ENCODE data around the gene COL18A1.

The COL18A1 gene

GRCh38 chr21:45412491-45412890, 7.5 kb downstream of the COL18A1 start:
- H3K27me3 ChIP-seq (replicated peaks; ENCODE audit: control insufficient read depth, insufficient read depth, low read length) = no peaks in the 10 kb centered on the region
- no peaks in the 10 kb centered on the region for H3K36me3 ChIP-seq (ENCODE audit: control insufficient read depth, insufficient read depth, low read length, severe bottlenecking)
- H3K4me3 ChIP-seq (ENCODE audit: low read length) = no peak overlapping the region
- H3K9me3 ChIP-seq (ENCODE audit: control insufficient read depth, low read length) = no peaks in the 10 kb centered on the region
- H3K4me1 ChIP-seq (ENCODE audit: control insufficient read depth, insufficient read depth, low read length) = peaks cover 3% of the 10 kb centered on the region
- no peak overlapping the region for H3K9ac ChIP-seq (ENCODE audit: low read length)
- DNase-seq (ENCODE audit: low read depth) = no peak

DNA sequence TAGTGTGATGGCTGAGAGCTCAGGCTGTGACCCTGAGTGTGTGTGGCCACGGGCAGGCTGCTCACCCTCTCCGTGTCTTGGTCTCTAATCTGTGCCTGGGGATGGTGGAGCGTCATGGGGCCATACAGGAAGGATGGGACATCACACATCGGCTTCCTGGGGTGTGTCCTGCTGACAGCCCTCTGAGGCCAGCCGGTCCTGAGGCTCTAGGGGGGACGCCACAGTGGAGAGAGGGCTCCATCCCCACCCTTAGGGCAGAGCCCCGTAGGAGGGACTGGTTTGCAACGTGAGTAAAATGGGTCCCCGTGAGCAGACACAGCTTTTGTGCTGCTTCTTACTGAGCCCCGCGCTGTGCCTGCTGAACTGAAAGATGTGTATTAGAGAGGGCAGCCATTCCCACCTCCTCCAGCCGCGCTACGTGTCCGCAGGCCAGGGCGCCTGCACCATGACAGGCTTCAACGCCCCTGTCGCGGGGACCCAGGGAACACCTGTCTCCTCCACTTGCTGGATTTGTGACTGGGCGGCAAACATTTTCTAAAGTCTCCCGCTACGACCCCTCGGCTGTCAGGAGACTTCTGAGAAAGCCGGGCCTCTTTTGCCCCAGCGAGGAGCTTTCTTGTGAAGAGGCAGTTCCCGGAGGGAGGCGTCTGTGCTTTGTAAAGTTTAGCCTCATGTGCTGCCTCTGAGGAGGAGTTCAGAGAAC, 8.1 kb downstream of the COL18A1 start:
- no peaks in the 10 kb centered on the region for H3K9me3 ChIP-seq (ENCODE audit: control insufficient read depth, low read length)
- no peaks in the 10 kb centered on the region for H3K4me1 ChIP-seq (ENCODE audit: control insufficient read depth, insufficient read depth, low read length)
- DNase-seq (ENCODE audit: low read depth) = no peak
- H3K4me3 ChIP-seq (ENCODE audit: low read length) = no peak overlapping the region
- no peak overlapping the region for H3K9ac ChIP-seq (ENCODE audit: low read length)
- H3K36me3 ChIP-seq (ENCODE audit: control insufficient read depth, insufficient read depth, low read length, severe bottlenecking) = no peaks in the 10 kb centered on the region
- no peaks in the 10 kb centered on the region for H3K27me3 ChIP-seq (replicated peaks; ENCODE audit: control insufficient read depth, insufficient read depth, low read length)

- Histone ChIP-seq H3K27me3 (replicated peaks; ENCODE audit: control insufficient read depth, insufficient read depth, low read length) (no peaks in the 10 kb centered on the region), H3K4me1 (ENCODE audit: control insufficient read depth, insufficient read depth, low read length) (no peaks in the 10 kb centered on the region), H3K4me3 (ENCODE audit: low read length) (no peak overlapping the region), H3K9ac (ENCODE audit: low read length) (no peak overlapping the region), H3K36me3 (ENCODE audit: control insufficient read depth, insufficient read depth, low read length, severe bottlenecking) (no peaks in the 10 kb centered on the region), H3K9me3 (ENCODE audit: control insufficient read depth, low read length) (no peaks in the 10 kb centered on the region)
- no peak for DNase-seq (ENCODE audit: low read depth)
These were observed 9.0 kb downstream of the COL18A1 start for GRCh38 chr21:45413922-45414321.

GRCh38 chr21:45414396-45415187, 9.6 kb downstream of the COL18A1 start:
- Histone ChIP-seq H3K9ac (ENCODE audit: low read length) (no peak overlapping the region), H3K4me3 (ENCODE audit: low read length) (no peak overlapping the region), H3K4me1 (ENCODE audit: control insufficient read depth, insufficient read depth, low read length) (no peaks in the 10 kb centered on the region), H3K9me3 (ENCODE audit: control insufficient read depth, low read length) (no peaks in the 10 kb centered on the region), H3K27me3 (replicated peaks; ENCODE audit: control insufficient read depth, insufficient read depth, low read length) (no peaks in the 10 kb centered on the region), H3K36me3 (ENCODE audit: control insufficient read depth, insufficient read depth, low read length, severe bottlenecking) (no peaks in the 10 kb centered on the region)
- DNase-seq (ENCODE audit: low read depth) = no peak

DNA sequence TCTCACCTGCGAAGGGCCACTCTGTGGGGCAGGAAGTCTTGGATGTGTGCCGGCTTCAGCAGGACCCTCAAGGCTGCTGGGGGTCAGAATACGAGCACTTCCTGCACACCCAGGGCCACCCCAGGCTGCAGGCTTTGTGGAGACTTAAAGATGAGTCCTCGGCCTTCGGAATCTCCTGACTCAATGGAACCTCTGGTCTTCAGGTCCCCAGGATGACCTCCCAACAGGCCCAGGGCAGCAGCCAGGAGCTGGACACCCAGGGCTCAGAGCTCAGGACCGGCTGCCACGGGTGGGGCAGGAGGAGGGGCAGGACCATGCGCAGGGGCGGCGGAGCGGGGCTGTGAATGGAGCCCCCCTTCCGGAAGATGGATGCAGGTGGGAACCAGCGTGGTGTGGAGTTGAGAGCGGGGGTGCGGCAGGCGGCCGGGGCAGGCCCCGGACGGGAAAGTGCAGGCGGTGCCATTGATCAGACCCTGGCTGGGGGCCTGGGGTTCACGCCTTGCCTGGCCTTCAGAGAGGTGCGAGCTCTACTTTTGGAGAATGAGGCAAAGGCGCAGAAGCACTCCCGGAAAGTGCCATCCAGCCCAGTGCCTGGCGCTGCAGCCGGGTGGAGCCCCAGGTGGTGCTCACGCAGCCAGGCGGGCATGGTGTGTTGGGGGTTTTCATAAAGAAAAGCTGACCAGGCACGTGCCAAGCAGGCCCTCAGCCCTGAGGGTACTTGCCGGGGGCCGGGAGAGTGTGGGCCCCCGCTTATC, 10.4 kb downstream of the COL18A1 start:
- no peak for DNase-seq (ENCODE audit: low read depth)
- Histone ChIP-seq H3K4me1 (ENCODE audit: control insufficient read depth, insufficient read depth, low read length) (no peaks in the 10 kb centered on the region), H3K4me3 (ENCODE audit: low read length) (no peak overlapping the region), H3K9me3 (ENCODE audit: control insufficient read depth, low read length) (no peaks in the 10 kb centered on the region), H3K27me3 (replicated peaks; ENCODE audit: control insufficient read depth, insufficient read depth, low read length) (no peaks in the 10 kb centered on the region), H3K9ac (ENCODE audit: low read length) (no peak overlapping the region), H3K36me3 (ENCODE audit: control insufficient read depth, insufficient read depth, low read length, severe bottlenecking) (no peaks in the 10 kb centered on the region)

DNA sequence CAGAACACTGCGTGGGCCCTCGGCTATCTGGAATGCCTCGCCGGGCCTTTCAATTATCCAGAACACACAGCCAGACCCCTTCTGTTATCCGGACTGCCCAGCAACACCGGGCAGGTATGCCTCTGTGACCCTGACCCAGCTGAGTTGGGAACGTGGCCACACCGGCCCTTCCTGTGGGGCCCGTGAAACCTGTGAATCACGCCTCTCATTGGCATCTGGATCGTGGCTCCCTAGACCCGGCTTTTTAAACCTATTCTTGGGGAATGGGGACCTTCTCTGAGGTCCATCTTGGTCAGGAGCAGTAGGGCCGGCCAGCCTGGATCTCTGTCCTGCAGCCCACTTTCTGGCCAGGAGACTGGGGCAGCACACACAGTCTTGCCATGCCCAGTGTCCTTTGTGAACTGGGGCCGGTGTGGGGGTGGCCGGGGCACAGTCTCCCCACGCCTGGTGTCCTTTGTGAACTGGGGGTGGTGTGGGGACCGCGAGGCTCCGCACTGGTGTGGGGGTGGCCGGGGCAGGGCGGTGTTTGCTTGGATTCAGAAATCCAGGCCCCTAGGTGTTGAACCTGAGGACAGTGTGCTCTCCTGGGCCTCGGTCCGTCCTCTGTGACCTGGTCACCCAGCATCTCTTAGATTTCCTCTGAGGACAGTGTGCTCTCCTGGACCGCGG, 11.1 kb downstream of the COL18A1 start:
- no peak for DNase-seq (ENCODE audit: low read depth)
- Histone ChIP-seq H3K9ac (ENCODE audit: low read length) (no peak overlapping the region), H3K27me3 (replicated peaks; ENCODE audit: control insufficient read depth, insufficient read depth, low read length) (no peaks in the 10 kb centered on the region), H3K4me3 (ENCODE audit: low read length) (no peak overlapping the region), H3K9me3 (ENCODE audit: control insufficient read depth, low read length) (no peaks in the 10 kb centered on the region), H3K36me3 (ENCODE audit: control insufficient read depth, insufficient read depth, low read length, severe bottlenecking) (no peaks in the 10 kb centered on the region), H3K4me1 (ENCODE audit: control insufficient read depth, insufficient read depth, low read length) (no peaks in the 10 kb centered on the region)

GRCh38 chr21:45416620-45417019, 11.7 kb downstream of the COL18A1 start:
- no peak for DNase-seq (ENCODE audit: low read depth)
- no peaks in the 10 kb centered on the region for H3K27me3 ChIP-seq (replicated peaks; ENCODE audit: control insufficient read depth, insufficient read depth, low read length)
- H3K9ac ChIP-seq (ENCODE audit: low read length) = no peak overlapping the region
- H3K4me3 ChIP-seq (ENCODE audit: low read length) = no peak overlapping the region
- H3K9me3 ChIP-seq (ENCODE audit: control insufficient read depth, low read length) = no peaks in the 10 kb centered on the region
- no peaks in the 10 kb centered on the region for H3K4me1 ChIP-seq (ENCODE audit: control insufficient read depth, insufficient read depth, low read length)
- H3K36me3 ChIP-seq (ENCODE audit: control insufficient read depth, insufficient read depth, low read length, severe bottlenecking) = no peaks in the 10 kb centered on the region

DNA sequence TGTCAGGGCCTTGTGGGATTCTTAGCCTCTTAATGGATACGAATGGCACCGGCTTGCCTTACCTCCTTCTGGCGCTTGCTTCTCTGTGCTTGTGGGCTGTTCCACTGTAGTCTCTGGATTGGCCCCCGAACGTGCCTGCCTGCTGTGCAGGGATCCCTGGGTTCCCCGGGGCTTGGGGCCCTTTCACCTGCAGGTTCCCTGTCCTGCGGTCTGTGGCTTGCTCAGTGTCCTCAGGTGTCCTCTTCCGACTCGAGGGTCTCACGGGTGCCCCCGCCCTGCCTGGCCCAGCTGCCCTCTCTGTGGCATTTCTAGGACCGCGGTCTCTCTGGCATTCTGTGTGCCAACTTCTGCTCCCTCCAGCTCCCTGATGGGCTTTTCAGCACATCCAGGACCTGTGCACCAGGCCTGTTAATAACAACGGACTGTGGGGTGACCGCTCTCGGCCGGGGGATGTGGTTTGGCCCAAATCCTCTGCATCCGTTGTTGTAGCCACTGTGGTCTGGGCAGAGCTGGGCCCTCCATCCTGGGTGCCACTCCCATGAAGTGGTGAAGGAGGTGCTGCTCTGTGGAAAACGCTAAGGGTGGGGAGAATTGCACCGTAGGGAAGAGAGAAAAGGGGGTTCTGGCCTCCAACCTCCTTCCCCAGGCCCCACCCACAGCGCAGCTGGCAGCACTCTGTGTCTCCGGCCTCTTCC, 12.4 kb downstream of the COL18A1 start:
- H3K4me1 ChIP-seq (ENCODE audit: control insufficient read depth, insufficient read depth, low read length) = no peaks in the 10 kb centered on the region
- H3K36me3 ChIP-seq (ENCODE audit: control insufficient read depth, insufficient read depth, low read length, severe bottlenecking) = no peaks in the 10 kb centered on the region
- no peaks in the 10 kb centered on the region for H3K27me3 ChIP-seq (replicated peaks; ENCODE audit: control insufficient read depth, insufficient read depth, low read length)

DNA sequence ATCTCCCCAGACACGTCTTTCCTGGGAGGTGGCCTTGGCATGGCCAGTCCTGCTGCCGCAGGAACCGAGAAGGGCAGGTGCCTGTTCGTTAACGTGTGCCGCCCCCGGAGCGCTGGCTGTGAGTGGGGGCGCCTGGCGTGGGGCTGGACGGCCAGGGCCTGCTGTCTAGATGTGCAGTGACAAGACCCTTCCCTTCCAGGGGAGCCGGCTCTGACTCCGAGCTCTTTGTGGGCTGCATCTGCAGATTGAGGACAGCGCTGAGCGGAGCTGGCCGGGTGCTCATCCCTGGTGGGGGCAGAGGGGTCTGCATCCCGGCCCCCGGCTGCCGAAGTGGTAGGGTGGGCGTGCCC, 13.0 kb downstream of the COL18A1 start:
- H3K4me3 ChIP-seq (ENCODE audit: low read length) = no peak overlapping the region
- H3K9ac ChIP-seq (ENCODE audit: low read length) = no peak overlapping the region
- H3K4me1 ChIP-seq (ENCODE audit: control insufficient read depth, insufficient read depth, low read length) = no peaks in the 10 kb centered on the region
- DNase-seq (ENCODE audit: low read depth) = no peak
- H3K9me3 ChIP-seq (ENCODE audit: control insufficient read depth, low read length) = no peaks in the 10 kb centered on the region
- H3K27me3 ChIP-seq (replicated peaks; ENCODE audit: control insufficient read depth, insufficient read depth, low read length) = no peaks in the 10 kb centered on the region
- no peaks in the 10 kb centered on the region for H3K36me3 ChIP-seq (ENCODE audit: control insufficient read depth, insufficient read depth, low read length, severe bottlenecking)

More for the DNA sequence above, 12.4 kb downstream of the COL18A1 start:
- Histone ChIP-seq H3K9me3 (ENCODE audit: control insufficient read depth, low read length) (no peaks in the 10 kb centered on the region), H3K9ac (ENCODE audit: low read length) (no peak overlapping the region), H3K4me3 (ENCODE audit: low read length) (no peak overlapping the region)
- no peak for DNase-seq (ENCODE audit: low read depth)

- Histone ChIP-seq H3K27me3 (replicated peaks; ENCODE audit: control insufficient read depth, insufficient read depth, low read length) (no peaks in the 10 kb centered on the region), H3K9me3 (ENCODE audit: control insufficient read depth, low read length) (no peaks in the 10 kb centered on the region), H3K9ac (ENCODE audit: low read length) (no peak overlapping the region), H3K36me3 (ENCODE audit: control insufficient read depth, insufficient read depth, low read length, severe bottlenecking) (no peaks in the 10 kb centered on the region), H3K4me1 (ENCODE audit: control insufficient read depth, insufficient read depth, low read length) (no peaks in the 10 kb centered on the region), H3K4me3 (ENCODE audit: low read length) (no peak overlapping the region)
- no peak for DNase-seq (ENCODE audit: low read depth)
These were observed 13.5 kb downstream of the COL18A1 start for GRCh38 chr21:45418301-45419071.

Measured in adipocyte (in vitro differentiated cells).